SK-N-DZ (cell line): Measurements from ENCODE around the gene ZBTB24.

Experiments
- DNase-seq: peaks from one replicate; pipeline ENCODE4 v3.0.0-alpha.2; 2015; ENCODE audit warnings: low spot score

The ZBTB24 gene

GRCh38 chr6:109503327-109504224 lies 20.6 kb upstream of the ZBTB24 start:
- no peak for DNase-seq

- DNase-seq: no peak
Measured at GRCh38 chr6:109498936-109499335, 15.9 kb upstream of the ZBTB24 start.

GRCh38 chr6:109498052-109498451 lies 15.0 kb upstream of the ZBTB24 start:
- DNase-seq: no peak

GRCh38 chr6:109496036-109496772 lies 13.2 kb upstream of the ZBTB24 start:
- DNase-seq: no peak

- DNase-seq: no peak
Measured at GRCh38 chr6:109493865-109494264, 10.8 kb upstream of the ZBTB24 start.

- no peak for DNase-seq
Measured at GRCh38 chr6:109491207-109491938, 8.4 kb upstream of the ZBTB24 start.

- no peak for DNase-seq
Measured at GRCh38 chr6:109490713-109491112, 7.7 kb upstream of the ZBTB24 start.

- DNase-seq: no peak
Measured at GRCh38 chr6:109488001-109488400, 5.0 kb upstream of the ZBTB24 start.

- DNase-seq: no peak
Measured at GRCh38 chr6:109486068-109486467, 3.0 kb upstream of the ZBTB24 start.

- no peak for DNase-seq
Measured at GRCh38 chr6:109485266-109485935, 2.4 kb upstream of the ZBTB24 start.

- no peak for DNase-seq
Measured at GRCh38 chr6:109484122-109484521, 1.1 kb upstream of the ZBTB24 start.

- DNase-seq: no peak
Measured at GRCh38 chr6:109483735-109484057, 677 bp upstream of the ZBTB24 start.

- no peak for DNase-seq
Measured at GRCh38 chr6:109480993-109481480, 2.0 kb downstream of the ZBTB24 start.

GRCh38 chr6:109478841-109479624 lies 4.0 kb downstream of the ZBTB24 start:
- DNase-seq: no peak

GRCh38 chr6:109478222-109478805 lies 4.7 kb downstream of the ZBTB24 start:
- DNase-seq: no peak

- no peak for DNase-seq
Measured at GRCh38 chr6:109477725-109478124, 5.3 kb downstream of the ZBTB24 start.

GRCh38 chr6:109477184-109477583 lies 5.8 kb downstream of the ZBTB24 start:
- DNase-seq: no peak

- DNase-seq: no peak
Measured at GRCh38 chr6:109475625-109476024, 7.4 kb downstream of the ZBTB24 start.

- no peak for DNase-seq
Measured at GRCh38 chr6:109474995-109475394, 8.0 kb downstream of the ZBTB24 start.

- no peak for DNase-seq
Measured at GRCh38 chr6:109473120-109473519, 9.9 kb downstream of the ZBTB24 start.
